NCI-H2196 (cell line): ENCODE data around the gene DHRSX.
"Not testable (repeated sequence)": the region's sequence is repeated elsewhere in the genome, so short reads cannot be mapped to it uniquely, and the experiment has no call there.

Source experiments
- DNase-seq: peaks from one replicate; lab custom pipeline; 2025; ENCODE audit not compliant: unreplicated experiment; lab: John Stamatoyannopoulos, UW

Gene DHRSX

DNA sequence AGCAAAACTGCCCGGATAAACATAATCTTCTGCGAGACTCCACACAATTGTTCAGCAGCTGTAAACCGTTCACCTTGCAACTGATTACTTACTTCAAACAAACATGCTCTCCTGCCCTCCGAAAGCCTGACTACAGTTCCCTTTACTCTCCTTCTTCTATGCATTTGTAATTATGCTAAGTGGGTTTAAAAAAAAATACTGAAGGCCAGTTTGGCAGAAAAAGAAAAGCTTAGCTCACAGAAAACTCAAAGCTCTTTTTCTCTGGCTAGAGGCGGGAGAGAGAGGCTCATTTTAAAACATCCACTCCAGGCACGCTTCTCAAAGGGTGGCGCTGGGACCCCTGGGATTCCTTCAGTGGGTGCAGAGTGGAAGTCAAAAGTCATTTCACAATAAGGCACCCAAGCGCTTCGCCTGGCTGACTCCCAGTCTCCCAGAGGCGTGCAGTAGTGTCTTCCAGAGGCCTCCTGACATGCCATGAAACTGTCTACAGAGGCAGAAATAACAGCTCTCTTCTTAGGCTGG lies 1.9 kb downstream of the DHRSX start:
- DNase-seq: no peak

DNA sequence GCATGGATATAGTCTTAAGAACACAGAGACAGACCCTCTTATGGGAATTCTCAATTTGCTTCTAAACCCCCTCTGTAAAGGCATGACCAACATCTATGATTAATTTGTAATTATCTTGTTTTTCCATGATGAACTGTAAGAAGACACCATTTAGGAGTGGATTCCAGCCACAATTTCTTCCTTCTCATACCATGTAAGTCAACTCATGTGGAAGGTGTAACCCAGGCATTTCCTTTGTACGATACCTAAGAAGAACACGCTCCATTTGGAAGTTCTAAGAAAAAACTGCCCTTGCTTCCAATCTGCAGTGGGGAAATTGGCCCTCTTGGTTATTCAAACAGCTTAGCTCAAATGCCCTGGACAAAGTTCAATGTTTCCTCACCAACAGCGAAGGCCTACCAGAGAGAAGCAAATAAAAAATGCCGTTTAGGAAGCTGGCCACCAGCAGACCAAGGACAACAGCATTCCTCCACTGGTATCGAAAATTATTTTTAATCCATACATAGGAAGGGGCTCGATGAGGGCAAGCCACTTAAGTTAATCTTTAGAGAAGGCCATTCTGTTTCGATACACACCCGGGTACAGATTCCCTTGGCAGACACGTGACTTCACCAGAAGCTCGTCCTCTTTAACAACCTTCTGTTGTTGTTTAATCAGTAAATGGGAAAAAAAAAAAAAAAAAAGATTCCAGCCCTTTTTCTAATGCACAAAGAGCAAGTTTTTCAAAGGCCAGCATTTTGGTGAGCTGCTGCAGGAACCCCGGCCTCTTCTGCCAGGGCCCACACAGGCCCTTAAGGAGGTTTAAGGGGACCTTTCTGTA lies 2.6 kb downstream of the DHRSX start:
- DNase-seq: no peak

DNA sequence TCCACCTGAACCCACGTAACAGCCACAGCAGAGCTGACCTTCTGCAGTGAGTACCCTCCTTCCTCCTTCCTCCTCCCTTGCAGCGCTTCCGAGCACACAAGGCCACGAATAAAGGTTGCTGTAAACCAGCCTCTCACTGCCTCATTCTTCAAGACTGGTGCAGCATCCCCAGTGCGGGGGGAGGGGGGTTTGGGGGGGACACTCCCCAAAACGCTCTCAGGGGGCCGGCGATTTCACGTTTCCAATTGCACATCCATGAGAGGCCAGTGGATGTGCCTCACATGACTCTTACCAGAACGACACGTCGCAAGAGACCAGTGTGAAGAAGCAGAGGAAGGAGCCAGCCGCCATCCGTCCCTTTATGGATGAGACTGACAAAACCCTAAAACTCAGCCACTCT lies 5.2 kb downstream of the DHRSX start:
- no peak for DNase-seq

DNA sequence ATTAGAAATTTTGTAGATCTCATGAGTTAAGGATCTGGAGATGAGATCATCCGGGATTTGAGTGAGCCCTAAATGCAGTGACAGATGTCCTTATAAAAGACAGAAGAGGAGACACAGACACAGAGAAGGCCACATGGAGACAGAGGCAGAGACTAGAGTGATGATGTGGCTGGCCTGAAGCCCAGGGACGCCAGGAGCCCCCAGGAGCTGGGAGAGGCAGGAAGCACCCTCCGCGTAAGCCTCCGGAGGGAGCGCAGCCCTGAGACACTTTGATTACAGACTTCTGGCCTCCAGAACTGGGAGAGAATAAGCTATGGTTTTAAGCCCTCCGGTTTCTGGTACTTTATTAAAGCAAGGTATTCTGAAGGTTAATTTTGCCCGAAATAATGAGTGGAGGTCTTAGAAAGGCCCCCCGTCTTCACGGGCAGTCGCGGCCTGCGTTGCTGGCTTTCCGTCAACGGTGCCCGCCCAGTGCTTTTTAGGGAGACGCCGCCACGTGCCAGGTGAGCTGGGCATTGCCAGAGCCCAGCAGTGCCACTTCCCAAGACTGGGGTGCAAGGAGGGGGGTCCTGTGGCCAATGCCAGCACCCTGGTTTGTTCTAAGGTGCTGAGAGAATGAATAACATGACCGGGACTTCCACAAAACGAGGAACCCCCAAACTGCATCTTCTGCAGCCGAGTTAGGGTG lies 8.1 kb downstream of the DHRSX start:
- no peak for DNase-seq

DNA sequence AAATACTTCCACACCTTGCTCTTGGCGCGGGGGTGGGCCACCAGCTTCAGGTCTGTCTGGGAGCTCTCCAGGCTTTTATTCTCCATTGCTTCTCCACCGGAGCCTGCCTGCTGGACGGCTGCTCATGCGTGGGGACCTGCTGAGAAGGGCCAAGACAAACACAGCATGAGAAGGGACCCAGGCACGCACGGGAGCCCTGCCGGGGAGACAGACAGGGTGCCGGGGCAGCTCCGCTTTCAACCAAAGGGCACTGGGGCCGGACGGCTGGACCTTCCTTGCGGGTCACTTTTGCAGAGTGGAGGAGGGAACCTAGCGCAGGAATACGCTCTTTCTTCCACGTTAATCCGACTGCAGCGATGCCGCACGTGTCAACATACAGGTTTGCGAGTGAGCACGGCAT lies 10.1 kb downstream of the DHRSX start:
- DNase-seq: no peak

DNA sequence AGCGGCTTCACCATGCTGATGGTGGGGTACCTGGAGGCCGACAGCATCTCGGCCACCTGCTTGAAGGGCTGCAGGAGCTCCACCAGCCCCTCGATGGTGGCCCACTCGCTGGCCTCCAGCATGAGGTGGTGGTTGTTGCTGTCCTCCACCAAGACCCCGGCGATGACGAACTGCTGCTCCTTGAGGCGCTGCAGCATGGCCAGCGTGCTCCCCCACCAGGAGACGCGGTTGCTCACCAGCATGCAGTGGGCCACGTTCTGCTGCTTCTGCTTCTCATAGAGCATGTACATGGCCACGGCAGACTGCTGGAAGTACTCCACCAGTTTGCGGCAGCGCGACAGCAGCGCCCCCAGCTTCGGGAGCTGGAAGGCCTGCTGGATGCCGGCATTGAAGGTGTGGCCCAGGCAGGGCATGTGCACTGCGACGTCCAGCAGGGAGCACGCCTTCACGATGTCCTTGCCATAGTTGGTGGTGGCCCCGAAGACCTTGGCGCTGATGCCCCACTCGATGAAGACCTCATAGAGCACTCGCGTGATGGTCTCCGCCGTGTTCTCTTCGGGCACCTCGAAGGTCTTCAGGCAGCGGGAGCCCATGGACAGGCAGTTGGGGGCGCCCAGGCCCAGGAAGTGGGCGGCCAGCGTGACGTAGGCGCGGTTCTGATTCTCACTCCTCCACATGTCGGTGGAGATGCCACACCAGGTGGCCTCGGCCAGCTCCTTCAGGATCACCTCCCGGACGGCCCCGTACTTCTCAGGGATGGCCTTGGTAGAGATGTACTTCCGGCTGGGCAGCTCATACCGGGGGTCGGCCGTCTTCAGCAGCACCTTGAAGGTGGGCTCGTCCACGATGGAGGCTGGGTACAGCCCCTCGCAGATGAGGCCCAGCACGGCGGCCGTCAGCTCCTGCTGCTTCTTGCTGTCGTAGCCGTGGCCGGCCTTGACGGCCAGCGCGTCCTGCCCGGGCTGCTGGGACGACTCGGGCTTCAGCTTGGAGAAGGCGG lies 11.0 kb downstream of the DHRSX start:
- no peak for DNase-seq

DNA sequence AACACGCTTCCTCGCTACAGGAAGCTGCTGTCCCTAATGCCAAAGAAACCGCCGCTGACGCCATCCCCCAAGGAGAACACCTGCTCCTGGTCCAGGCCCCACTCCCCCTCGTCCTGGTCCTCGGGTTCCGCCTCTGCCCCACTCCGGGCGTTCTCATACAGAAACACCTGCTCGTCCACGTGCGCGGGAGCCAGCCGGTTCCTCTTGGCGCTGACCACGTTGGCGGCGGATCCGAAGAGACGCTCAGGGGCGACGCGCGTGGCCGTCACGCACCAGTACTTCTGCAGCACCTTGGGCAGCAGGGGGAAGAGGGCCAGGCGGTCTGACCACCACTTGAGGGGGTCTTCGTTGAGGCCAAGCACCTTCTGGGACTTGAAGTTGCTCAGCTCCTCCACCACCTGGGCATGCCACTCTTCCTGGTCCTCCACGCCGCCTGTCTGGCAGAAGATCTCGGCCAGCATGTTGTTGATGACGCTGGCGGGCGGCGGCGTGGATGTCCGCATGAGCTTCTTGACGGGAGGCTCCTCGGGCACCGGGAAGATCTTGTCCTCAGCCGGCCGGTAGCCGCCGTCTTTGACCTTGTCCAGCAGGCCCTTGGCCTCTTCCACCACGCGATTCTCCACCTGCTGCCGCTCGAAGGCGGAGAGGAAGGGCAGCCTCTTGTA lies 12.0 kb downstream of the DHRSX start:
- no peak for DNase-seq

DNA sequence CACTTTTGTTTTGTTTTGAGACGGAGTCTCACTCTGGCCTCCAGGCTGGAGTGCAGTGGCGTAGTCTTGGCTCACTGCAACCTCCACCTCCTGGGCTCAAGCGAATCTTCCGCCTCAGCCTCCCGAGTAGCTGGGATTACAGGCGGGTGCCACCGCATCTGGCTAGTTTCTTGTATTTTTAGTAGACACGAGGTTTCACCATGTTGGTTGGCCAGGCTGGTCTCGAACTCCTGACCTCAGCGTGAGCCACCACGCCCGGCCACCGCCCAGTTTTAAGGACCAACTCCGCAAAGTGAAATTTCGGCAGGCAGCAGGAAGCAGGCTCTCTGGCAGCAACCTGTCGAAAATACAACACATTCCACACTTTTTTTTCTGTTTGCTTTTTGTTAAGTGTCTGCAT lies 13.4 kb downstream of the DHRSX start:
- DNase-seq: no peak

DNA sequence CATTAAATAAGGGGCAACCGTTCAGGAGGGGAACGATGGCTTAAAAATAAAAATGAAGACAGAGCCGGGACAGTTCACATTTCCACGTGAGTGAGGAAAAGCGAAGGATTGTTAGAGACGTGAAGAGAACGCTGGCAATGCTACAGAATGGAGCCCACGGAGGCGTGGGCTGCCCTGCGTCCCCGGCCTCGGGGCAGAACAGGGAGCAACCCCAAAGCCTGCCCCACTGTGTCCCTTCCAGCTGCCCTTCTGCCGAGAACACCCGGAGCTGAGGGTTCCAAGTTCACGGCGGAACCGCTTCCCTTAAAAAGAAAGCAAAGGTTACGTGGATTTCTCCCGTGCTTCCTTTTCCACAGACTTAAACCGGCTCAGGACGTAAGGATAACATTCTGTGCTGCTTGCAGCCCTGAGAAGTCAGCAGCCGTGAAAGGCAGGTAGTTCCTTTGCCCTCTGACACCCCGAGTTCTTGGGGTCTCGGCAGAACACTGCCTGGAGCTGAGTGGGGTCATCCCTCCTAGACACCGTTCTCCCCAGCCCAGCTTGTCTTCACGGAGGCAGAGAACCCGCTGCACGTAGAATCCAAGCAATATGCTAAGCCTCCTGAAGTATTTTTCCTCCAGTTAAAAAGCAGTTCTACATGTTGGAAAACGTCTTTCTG lies 14.2 kb downstream of the DHRSX start:
- DNase-seq: no peak

DNA sequence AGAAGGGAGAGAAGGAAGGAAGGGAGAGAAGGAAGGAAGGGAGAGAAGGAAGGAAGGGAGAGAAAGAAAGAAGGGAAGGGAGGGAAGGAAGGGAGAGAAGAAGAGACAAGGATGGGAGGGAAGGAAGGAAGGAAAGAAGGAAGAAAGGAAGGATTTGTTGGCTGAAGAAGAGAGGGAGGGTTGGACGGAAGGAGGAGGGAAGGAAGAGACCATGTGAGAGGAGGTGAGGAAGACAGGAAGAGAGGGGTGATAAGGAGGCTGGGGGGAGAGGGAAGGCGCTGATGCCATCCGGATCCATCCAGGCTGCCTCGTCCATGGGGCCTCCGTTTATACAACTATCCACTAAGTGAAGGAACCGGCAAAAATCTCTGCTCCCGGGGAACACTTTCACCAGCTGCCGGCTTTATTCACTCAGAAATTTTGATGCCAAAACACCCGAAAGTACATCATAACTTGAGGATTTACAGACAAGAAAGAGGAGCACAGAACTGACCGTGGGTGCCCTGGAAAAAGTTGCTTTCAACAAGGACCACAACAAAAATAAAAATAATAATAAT lies 14.9 kb downstream of the DHRSX start:
- DNase-seq: no peak

DNA sequence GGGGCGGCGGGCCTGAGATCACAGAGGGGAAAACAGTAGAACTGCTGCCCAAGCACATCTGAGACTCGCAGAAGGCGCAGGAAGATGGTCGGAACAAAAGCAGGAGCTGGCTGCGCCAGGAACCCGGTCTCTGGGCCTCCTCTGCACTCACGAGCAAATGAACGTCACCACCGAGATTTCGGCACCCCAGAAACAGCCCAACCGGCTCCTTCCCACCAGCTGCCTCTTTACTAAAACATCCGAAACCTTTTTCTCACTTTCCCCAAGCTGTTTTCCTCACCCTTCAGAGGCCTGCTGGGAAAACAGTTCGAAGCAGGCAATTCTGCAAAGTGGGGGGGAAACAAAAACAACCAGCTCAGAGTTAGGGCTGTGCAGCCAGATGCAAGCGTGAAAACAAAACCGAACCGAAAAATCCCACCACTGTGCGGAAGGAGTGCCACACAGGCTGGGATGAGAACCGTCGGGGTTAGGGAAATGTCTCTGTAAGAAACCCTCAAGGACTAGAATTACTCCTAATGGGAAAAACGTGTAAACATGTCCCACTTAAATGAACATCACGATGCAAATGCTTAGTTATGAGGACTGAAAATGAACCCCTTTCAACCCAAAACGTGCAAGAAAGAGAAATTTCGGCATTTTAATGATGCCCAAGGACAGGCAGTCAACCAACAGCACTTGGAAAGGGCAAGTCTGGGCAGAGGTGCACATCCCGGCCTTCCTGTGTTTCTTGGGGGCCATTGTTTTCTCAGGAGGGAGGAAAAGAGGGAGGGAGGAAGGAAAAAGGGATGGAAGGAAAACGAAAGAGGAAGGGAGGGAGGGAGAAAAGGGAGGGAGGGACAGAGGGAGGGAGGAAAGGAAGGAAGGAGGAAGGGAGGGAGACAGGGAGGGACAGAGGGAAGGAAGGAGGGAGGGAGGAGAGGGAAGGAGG lies 15.8 kb downstream of the DHRSX start:
- DNase-seq: no peak

DNA sequence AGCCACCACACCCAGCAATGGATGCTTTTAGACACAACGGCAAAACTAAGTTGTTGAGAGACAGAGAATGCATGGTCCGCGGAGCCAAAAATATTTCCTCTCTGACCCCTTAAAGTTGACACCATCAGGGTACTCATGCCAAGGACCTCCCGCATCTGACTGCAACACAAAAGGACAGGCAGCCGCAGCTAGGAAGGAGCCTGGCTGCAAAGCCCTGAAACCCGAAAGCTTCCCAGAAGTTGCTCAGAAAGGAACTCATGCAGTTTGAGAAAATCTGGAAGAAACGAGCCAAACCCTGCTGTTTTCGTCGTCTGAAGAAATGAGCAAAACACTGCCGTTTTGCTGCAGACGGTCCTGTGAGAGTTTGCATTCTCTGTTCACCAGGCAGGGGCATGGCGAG lies 16.5 kb downstream of the DHRSX start:
- no peak for DNase-seq

DNA sequence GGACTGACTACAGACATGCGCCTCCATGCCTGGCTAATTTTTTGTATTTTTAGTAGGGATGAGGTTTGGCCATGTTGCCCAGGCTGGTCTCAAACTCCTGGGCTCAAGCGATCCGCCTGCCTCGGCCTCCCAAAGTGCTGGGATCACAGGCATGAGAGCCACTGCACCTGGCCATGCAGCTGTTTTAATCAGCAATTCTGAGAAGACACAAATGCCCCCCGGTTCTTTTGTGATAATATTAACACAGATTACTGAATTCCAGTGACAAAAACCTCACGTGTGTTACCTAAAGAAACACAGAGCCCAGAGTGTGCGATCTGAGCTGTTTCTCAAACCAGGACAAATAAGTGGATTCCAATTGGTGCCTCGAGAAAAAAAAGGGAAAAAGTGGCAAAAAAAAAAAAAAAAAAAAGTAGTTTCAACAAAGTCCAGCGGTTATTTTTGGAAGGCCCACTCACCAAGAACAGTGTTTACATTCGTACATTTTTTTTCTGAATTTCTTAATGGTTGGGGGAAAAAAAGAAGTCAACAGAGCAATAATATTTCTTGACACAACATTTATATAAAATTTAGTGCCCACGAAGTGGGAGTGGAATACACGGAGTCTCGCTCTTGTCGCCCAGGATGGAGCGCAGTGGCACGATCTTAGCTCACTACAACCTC lies 17.2 kb downstream of the DHRSX start:
- DNase-seq: no peak

DNA sequence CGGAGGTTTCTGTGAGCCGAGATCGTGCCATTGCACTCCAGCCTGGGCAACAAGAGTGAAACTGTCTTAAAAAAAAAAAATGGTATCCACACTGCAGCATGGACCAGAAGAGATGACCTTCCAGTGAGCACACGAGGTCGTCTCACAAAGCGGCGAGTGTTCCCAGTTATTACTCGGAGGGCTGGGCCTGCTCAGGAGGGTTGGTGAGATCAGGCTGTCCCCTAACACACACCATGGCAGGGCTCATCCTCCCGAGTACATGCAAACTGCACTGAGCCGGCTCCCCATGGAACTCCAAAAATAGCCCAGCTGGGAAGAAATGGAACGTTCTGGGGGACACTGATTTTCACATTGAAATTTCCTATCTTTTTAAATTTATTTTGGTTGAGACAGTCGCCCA lies 19.2 kb downstream of the DHRSX start:
- DNase-seq: not testable (repeated sequence)

DNA sequence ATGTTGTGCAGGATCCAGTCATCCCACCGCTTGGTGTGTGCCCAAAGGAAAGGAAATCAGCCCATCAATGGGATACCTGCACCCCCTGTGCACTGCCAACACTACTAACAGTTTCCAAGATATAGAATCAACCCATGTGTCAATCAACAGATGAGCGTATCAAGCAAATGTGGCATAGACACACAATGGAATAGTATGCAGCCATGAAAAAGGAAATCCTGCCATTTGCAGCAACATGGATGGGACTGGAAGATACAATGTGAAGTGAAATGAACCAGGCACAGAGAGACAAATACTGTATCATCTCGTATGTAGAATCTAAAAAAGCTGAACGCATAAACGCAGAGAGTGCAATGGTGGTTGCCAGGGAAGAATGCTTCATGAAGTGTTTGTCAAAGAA lies 20.8 kb downstream of the DHRSX start:
- DNase-seq: not testable (repeated sequence)

DNA sequence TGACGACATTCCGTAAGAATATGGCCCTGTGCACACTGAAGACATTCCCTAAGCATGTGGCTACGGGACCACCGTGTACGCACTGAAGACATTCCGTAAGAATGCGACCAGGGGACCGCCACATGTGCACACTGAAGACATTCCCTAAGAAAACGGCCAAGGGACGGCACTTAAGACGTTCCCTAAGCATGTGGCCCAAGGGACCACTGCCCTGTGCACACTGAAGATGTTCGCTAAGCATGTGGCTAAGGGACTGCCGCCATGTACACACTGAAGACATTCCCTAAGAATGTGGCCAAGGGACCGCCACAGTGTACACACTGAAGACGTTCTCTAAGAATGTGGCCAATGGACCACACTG lies 21.4 kb downstream of the DHRSX start:
- no peak for DNase-seq

DNA sequence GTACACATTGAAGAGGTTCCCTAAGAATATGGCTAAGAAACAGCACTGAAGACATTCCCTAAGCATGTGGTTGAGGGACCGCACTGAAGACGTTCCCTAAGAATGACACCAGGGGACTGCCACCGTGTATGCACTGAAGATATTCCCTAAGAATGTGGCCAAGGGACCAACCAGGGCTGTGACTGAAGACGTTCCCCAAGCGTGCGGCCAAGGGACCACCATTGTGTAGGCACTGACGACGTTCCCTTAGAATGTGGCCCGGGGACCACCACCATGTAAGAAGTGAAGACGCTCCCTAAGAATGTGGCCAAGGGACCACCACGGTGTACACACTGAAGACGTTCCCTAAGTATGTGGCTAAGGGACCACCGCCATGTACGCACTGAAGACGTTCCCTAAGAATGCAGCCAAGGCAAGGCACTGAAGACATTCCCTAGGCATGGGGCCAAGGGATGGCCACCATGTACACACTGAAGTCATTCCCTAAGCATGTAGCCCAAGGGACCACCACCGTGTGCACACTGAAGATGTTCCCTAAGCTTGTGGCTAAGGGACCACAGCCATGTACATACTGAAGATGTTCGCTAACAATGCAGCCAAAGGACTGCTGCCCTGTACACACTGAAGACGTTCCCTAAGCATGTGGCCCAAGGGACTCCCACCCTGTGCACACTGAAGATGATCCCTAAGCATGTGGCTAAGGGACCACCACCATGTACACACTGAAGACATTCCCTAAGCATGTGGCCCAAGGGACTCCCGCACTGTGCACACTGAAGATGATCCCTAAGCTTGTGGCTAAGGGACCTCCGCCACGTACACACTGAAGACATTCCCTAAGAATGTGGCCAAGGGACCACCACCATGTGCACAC lies 22.0 kb downstream of the DHRSX start:
- DNase-seq: no peak
